Spleen (tissue), 7 donors: Measurements from ENCODE around the gene FOXJ2.
"Not testable (repeated sequence)": the region's sequence is repeated elsewhere in the genome, so short reads cannot be mapped to it uniquely, and the experiment has no call there.

Experiments
- POLR2A ChIP-seq, 3 donors: fragments of 450-650 bp; IDR thresholded peaks; one replicate each; pipeline ENCODE4 v1.5.1; 2017; ENCODE audit warnings: antibody characterized with exemption in 3 of 3, mild to moderate bottlenecking in 1 of 3
- TF ChIP-seq, protein P1 (sequence below), 11 experiments: fragments of 200-600 bp in 7 of 11; fragments of 450-650 bp in 4 of 11; sonication (generic) in 4 of 11; IDR thresholded peaks in 8 of 11; conservative IDR thresholded peaks in 3 of 11; 1 replicate in 7 of 11; 2 replicates in 4 of 11; pipeline versions ENCODE4 v1.4.0 to v1.8.0; 2016 to 2021; ENCODE audit warnings: antibody characterized with exemption in 11 of 11, inconsistent platforms in 4 of 11, mild to moderate bottlenecking in 1 of 11
- donor health status: DM: no; HTN: no; CAD: no; lungs with moderate emphysema.
- donor health status: DM: no; HTN: no; CAD: no.
- donor health status: DM: no; HTN: no; CAD: no.

DNA sequence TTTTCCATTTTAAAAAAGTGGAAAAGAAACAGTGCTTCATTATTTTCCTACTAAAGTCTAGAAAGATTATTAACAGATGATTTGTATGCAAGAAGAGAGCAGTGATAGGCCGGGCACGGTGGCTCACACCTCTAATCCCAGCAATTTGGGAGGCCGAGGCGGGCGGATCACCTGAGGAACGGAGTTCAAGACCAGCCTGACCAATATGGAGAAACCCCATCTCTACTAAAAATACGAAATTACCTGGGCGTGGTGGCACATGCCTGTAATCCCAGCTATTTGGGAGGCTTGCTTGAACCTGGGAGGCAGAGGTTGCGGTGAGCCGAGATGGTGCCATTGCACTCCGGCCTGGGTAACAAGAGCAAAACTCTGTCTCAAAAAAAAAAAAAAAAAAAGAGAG is 49.5 kb upstream of the FOXJ2 start:
- TF ChIP-seq, protein P1, sequence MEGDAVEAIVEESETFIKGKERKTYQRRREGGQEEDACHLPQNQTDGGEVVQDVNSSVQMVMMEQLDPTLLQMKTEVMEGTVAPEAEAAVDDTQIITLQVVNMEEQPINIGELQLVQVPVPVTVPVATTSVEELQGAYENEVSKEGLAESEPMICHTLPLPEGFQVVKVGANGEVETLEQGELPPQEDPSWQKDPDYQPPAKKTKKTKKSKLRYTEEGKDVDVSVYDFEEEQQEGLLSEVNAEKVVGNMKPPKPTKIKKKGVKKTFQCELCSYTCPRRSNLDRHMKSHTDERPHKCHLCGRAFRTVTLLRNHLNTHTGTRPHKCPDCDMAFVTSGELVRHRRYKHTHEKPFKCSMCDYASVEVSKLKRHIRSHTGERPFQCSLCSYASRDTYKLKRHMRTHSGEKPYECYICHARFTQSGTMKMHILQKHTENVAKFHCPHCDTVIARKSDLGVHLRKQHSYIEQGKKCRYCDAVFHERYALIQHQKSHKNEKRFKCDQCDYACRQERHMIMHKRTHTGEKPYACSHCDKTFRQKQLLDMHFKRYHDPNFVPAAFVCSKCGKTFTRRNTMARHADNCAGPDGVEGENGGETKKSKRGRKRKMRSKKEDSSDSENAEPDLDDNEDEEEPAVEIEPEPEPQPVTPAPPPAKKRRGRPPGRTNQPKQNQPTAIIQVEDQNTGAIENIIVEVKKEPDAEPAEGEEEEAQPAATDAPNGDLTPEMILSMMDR (IDR thresholded peaks at IDR 0.05 in 8 of 11, conservative IDR thresholded peaks at IDR 0.05 in 3 of 11): not testable (repeated sequence)
- TF ChIP-seq POLR2A (IDR thresholded peaks at IDR 0.05): not testable (repeated sequence)
